Measurements from ENCODE around the gene TIGD7.
"Not testable (repeated sequence)": the region's sequence is repeated elsewhere in the genome, so short reads cannot be mapped to it uniquely, and the experiment has no call there.

The TIGD7 gene

DNA sequence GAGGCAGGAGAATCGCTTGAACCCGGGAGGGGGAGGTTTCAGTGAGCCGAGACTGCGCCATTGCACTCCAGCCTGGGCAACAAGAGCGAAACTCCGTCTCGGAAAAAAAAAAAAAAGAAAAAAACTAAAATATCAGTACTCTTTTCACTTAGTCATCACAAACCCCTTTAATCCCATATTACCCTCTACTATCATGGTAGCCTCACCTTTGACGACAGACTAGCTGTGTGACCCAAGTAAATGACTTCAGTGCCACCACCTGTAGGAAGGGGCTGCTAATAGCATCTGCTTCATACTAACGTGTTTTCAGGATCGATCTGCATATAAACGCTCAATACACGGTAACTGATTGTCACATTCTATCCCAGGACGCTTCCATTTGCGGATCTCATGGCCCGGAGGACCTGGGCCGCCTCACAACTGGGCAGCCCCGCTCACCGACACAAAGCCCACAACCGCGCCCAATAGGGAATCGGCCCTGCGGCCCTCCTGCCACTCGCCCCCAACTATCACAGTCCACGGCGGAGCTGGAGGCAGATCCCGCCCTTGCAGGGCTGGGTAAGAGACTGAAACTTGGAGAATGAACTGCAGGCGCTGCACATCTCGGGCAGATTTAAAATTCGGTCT, 23.0 kb downstream of the TIGD7 start:
- DNase-seq = peak; percentile 69

DNA sequence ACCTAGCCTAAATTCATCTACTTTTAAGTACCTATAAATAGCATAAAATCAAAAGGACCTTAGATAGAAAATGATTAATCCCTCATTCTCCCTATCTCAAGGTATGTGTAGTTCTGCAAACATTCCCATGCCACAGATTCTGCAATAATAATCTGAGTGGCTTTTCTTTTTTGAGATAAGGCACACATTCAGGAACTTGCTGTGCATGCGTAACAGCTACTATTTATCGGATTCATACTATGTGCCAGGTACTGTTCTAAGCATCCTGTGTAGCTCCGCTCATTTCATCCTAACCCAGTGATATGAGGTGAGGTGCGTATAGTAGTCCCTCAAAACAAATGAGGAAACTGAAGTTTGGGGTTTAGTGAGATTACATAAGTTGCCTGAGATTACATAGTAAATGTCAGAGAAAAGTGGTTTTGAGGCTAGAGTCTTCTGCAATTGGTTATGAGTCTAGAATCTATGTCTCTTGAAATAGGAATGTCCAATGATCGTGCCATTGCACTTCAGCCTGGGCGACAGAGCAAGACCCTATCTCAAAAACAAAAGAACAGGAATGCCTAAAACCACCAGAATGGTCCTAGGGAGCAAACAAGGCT, 23.9 kb downstream of the TIGD7 start:
- DNase-seq = no peak

DNA sequence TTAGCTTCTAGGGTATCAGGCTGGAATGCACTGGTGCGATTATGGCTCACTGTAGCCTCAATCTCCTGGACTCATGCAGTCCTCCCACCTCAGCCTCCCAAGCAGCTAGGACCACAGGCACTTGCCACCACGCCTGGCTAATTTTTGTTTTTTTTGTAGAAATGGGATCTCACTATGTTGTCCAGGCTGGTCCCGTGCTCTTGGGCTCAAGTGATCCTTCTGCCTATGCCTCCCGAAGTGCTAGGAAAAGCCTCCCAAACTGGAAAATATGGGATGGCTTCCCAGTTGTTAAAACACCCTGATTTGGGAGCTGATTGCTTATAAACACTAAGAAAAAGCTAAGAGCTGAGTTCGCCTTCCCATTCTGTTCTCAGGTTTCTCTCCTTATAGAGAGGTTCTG, 28.6 kb downstream of the TIGD7 start:
- DNase-seq = no peak

DNA sequence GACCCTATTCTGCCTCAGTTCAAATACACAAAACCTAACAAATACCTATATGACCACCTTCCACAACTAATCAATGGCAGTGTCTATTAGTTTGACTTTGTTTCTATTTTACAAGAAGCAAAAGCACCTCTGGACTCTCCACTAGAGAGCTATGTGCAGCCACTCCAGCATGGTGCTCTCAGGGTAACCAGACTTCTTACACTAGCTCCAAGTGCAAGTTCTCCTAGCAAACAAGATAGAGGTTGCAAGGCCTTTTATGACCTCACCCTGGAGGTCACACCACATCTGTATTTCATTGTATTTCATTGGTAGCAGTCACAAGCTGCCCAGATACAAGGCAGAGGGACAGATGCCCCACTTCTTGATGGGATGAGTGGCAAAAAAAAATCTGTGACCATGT, 30.3 kb downstream of the TIGD7 start:
- DNase-seq = no peak

DNA sequence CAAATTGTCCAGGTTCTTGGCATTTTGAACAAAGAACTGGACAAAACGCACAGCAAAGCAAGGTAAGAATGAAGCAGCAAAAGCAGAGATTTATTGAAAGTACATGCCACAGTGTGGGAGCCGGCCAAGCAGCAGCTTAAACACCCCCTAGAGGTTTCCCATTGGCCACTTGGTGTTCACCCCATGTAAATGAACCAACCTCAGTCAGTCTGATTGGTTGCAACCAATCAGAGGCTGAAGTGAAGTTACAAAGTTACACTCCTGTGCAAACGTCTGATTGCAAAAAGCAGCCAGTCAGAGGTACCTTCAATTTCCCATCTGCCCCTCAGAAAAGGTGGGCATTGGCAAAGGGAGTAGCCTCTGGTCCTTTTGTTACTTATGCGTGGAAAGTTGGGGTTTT, 30.7 kb downstream of the TIGD7 start:
- no peak for DNase-seq

DNA sequence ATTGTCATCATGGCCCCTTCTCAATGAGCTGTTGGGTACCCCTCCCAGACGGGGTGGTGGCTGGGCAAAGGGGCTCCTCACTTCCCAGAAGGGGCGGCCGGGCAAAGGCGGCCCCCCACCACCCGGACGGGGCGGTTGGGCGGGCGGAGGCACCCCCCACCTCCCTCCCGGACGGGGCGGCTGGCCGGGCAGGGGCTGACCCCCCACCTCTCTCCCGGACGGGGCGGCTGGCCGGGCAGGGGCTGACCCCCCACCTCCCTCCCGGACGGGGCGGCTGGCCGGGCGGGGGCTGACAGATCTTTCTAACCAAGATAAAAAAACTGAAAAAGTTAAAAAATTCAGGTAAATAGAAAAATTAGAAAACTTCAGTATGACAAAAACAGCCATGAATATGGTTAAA, 33.9 kb downstream of the TIGD7 start:
- not testable (repeated sequence) for DNase-seq

DNA sequence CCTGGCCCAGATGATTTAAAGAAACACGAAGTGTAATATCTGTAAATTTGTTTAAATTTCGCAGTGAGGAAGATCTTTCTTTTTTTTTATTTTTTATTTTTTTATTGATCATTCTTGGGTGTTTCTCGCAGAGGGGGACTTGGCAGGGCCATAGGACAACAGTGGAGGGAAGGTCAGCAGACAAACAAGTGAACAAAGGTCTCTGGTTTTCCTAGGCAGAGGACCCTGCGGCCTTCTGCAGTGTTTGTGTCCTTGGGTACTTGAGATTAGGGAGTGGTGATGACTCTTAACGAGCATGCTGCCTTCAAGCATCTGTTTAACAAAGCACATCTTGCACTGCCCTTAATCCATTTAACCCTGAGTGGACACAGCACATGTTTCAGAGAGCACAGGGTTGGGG, 34.5 kb downstream of the TIGD7 start:
- DNase-seq = not testable (repeated sequence)

DNA sequence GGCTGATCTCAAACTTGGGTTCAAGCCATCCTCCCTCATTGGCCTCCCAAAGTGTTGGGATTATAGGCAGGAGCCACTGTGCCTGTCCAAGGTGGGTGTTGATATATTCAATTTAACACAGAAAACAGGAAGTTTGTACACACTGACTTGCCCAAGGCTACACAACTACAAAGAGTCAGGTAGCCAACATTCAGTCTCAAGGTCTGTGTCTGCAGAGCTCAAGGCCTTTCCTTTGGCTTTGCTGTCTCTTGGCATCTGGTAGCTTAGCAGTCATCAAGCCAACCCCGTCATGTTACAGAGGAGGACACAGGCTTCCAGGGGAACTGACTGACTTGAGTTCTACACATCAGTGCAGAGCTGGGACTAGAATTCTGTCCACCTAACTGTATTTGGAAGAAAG, 36.9 kb downstream of the TIGD7 start:
- DNase-seq = no peak

DNA sequence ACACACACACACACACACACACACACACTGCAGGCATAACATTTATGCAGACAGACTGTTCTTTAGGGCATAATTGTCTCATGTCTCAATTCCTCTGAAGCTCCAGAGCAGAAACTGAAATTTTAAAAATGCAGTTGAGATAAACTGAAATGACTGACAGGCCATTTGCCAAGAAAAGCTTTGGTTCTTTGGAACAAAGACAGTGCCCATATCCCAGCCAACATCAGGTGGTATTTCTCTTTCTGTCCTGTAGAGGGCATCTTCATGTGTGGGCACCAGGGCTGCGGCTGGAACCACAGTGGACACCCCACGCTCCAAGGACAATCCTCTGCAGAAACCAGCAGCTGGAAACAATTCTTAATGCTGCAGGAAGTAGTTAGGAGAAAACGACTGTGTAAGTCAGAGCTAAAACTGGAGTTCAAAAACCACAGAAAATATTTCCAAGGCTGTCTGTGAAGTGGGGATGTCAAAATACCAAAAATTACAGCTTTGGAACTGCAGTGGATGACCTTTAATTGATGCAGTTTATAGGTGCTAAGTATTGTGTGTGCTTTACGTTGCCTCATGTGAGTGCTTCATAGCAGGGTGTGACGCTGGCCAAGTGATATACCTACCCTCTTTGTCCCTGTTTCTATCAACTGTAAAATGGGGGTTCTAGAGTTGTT, 38.2 kb downstream of the TIGD7 start:
- no peak for DNase-seq

DNA sequence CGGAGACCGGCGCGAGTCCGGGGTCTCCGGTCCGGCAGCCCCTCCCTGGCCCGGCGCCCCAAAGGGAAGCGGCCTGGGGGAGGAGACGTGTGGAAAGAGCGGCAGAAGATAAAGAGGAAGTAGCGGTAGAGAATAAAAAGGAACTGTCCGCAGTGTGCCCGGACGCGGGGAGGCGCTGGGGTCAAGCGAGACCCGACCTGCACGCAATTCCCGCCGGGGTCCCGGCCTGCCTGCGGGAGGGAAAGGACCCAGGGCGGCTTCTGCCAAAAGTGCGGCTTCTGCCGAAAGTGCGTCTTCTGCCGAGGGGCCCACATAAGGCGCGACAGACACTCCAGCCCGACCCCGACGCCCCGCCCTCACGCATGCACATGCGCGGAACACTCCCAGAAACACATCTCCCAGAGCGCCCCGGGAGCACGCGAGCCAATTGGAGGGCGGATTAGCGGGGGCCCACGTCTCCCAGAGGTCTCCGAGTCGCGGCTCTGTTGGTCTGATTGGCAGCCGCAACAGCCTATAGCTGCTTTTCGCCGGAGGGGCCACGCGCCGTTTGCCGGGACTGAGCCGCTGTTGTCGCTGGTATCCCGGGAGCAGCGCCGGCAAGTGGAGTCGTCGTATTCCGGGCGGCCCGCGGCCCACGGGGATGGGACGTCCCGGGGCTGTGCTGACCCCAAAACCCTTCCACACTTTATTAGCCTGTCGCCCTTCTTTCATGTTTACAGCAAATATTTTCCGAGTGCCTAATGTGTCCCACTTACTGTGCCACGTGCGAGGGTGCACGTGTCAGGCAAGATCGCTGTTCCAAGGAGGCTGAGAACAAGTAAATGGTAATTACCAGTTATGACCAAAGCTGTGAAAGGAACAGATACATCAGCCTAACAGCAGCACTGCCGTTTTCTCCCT, 40.8 kb downstream of the TIGD7 start:
- peak; percentile 84 for DNase-seq

DNA sequence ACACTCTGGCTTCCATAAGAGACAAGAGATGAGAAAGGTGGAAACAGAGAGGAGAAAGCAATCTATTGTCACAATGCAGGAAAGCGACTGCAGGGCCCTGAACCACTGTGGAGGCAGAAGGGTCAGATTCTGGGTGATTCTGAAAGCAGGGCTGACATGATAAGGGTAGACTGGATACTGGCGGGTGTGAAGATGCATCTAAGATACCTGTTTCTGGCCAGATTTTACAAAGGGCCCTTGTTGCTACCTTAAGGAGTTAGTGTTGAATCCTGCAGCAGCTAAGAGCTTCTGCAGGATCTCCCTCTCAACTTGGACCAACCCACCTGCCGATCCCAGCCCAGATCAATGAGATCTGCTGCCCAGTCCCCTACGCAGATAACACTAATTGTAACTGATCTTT, 42.7 kb downstream of the TIGD7 start:
- DNase-seq = no peak

DNA sequence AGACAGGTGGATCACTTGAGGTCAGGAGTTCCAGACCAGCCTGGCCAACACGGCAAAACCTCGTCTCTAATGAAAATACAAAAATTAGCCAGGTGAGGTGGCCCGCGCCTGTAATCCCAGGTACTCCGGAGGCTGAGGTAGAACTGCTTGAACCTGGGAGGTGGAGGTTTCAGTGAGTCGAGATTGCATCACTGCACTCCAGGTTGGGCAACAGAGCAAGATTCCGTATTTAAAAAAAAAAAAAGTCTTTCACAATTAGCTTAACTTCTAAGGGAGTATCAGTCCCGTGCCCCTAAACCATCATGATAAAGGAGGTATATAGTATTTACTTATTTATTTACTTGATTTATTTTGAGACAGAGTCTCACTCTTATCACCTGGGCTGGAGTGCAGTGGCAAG, 45.4 kb downstream of the TIGD7 start:
- no peak for DNase-seq

DNA sequence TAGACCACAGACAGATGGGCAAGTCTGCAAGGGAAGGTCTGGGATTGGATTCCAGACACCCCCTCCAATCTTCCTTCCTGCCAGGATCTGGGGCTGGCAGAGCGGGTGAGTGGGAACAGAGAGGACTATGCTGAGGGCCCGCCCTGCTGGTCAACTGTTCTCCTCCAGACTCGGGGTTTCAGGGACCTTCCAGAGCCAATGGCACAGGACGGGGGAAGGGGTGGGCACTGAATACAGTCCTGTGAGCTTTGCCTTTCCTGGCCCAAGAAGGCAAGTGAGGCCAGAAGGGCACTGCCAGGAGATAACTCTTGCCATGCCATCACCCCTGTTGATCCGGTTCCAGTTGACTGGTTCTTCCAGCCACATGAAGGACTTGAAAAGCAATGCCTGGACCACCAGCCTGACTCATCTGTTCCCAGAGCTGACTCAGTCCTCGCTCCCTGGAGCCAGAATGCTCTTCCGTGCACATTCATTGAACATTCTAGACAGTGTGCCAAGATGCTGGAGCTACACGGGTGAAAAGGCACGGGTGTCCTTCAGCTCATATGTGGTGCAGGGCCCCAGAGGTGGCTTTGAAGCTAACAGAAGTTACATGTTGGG, 48.3 kb downstream of the TIGD7 start:
- DNase-seq = no peak

DNA sequence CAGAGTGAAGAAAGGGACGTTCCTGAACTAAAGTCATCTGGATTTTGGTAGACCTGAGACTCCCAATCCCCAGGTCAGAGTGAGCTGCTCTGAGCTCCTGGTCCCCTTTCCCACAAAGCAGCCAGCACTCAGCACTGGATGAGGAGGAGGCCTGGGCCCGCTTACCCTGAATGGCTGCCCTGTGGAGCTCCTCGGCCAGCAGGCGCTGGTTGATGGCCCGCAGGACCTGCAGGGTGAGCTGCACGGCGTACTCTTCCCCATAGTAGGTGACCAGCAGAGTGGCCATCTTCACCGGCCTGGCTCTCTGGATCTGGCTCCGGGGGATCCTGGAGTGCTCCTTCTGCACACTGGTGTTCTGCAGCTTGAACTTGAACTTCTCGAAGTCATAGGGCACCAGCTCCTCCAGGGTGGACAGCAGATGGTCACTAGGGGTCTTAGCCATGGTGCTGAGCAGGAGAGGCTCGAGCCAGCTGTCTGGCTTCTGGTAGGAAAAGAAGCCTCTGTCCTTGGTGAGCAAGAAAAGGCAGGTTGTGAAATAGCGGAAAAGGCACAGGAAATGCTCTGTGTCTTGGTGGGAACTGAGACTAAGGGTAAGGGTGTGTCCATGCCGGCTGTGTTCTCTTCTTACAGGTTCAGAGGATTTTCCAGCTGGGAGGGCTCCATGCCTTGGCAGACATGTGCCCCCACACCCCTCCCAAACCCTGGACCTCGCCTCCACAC, 48.9 kb downstream of the TIGD7 start, which contains the start of gene MEFV:
MEFV (minus strand) TSS at position 488 of the 720 bp plus-strand sequence; CDS start at position 442, 46 bp downstream.
- DNase-seq = no peak

DNA sequence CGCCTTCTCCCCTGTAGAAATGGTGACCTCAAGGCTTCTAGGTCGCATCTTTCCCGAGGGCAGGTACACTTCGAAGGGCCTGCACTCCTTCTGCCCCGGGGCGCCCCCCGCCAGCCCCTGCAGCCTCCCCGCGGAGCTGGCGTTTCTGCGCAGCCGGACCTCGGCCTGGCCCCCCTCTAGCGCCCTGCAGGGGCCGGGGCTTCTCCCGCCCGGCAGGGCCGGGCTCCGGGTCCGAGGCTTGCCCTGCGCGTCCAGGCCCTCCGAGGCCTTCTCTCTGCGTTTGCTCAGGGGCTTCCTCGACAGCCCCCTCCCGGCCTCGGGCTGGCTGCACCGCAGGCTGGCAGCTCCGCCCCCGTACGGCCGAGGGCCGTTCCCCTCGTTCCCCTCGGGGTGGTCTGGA, 50.9 kb downstream of the TIGD7 start:
- no peak for DNase-seq

DNA sequence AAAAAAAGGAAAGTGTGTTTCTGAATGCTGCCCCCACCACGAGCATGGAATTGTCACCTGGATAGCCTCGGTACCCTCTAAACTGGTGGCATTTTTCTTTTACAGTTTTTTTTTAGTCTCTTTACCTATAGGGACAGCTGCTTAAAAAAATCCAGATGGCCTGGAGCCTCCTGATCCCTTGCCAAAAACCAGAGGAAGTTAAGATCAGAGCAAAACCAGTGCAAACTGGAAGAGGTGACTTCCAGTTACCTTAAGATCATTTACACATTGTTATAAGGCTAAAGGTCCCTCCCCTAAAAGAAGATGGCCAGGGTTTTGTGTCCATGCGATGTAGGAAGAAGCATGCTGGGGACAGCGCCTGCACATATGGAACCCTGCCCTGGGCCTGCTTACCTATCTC, 52.3 kb downstream of the TIGD7 start:
- no peak for DNase-seq

DNA sequence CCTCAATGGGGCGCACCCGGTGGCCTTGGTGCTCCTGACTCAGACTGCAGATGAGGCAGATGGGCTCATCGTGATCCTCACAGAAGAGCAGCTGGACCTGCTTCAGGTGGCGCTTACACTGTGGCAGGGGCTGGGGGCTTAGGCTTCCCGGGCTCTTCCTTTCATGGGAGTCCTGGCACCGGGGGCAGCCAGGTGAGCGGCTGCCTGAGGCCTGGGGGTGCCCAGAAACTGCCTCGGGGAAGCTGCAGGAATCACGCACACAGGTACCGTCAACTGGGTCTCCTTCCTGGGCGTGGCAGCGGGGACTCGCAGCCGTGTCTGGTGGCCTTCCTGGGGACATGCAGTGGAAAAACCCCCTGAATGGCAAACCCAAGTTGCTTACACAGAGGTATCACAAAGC, 55.8 kb downstream of the TIGD7 start:
- no peak for DNase-seq

DNA sequence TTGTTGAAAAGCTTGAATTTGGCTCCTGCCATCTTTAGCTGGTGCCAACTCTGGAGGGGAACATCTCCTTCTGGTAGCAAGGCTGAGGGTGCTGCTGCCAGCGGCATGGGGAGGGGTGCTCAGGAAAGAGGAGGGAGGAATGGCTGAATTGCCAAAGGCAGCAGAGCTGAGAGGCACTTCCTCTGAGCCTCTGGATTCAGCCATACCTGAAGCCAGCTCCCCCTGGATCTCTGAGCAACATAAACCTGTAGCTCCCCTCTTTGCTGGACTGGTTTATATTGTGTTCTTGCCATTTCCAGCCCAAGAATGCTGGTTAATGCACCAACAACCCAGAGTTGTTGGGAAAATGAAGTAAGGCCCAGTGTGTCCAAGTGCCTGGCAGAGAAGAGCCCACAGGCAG, 56.2 kb downstream of the TIGD7 start:
- no peak for DNase-seq
